GM19452 (cell line): ENCODE measurements around the gene PXYLP1.

Experiments used
- ATAC-seq: cut with Tn5 transposase; IDR thresholded peaks from one replicate; pipeline ENCODE4 v1.9.1; 2021; ENCODE audit not compliant: unreplicated experiment

PXYLP1 gene

GRCh38 chr3:141320399-141321108 lies 88.9 kb downstream of the PXYLP1 start:
- ATAC-seq, result no peak

GRCh38 chr3:141321109-141321497 lies 89.5 kb downstream of the PXYLP1 start:
- ATAC-seq, result no peak

- ATAC-seq, result no peak
Observed at GRCh38 chr3:141323936-141324704, 92.5 kb downstream of the PXYLP1 start.

- ATAC-seq, result no peak
Observed at GRCh38 chr3:141326123-141326522, 94.5 kb downstream of the PXYLP1 start.

GRCh38 chr3:141326626-141327025 lies 95.0 kb downstream of the PXYLP1 start:
- ATAC-seq, result no peak

GRCh38 chr3:141328286-141329166 lies 96.9 kb downstream of the PXYLP1 start:
- no peak for ATAC-seq

GRCh38 chr3:141330235-141330634 lies 98.6 kb downstream of the PXYLP1 start:
- ATAC-seq, result no peak

- no peak for ATAC-seq
Observed at GRCh38 chr3:141330718-141331376, 99.2 kb downstream of the PXYLP1 start.

GRCh38 chr3:141331377-141332318 lies 100.0 kb downstream of the PXYLP1 start:
- ATAC-seq, result peak; percentile 47

- ATAC-seq, result no peak
Observed at GRCh38 chr3:141332416-141332815, 100.8 kb downstream of the PXYLP1 start.

GRCh38 chr3:141333836-141334626 lies 102.4 kb downstream of the PXYLP1 start:
- ATAC-seq, result no peak

GRCh38 chr3:141334627-141335250 lies 103.1 kb downstream of the PXYLP1 start:
- no peak for ATAC-seq

GRCh38 chr3:141335531-141336061 lies 104.0 kb downstream of the PXYLP1 start:
- ATAC-seq, result no peak

- ATAC-seq, result peak; percentile 90
Observed at GRCh38 chr3:141336672-141337522, 105.3 kb downstream of the PXYLP1 start.

- ATAC-seq, result no peak
Observed at GRCh38 chr3:141337523-141337854, 105.9 kb downstream of the PXYLP1 start.

- no peak for ATAC-seq
Observed at GRCh38 chr3:141337991-141338390, 106.4 kb downstream of the PXYLP1 start.

- ATAC-seq, result no peak
Observed at GRCh38 chr3:141338881-141339280, 107.3 kb downstream of the PXYLP1 start.

GRCh38 chr3:141341536-141341935 lies 109.9 kb downstream of the PXYLP1 start:
- no peak for ATAC-seq
